HepG2 (cell line): ENCODE data around the gene MCOLN1. TPM values are rescaled to one million over a fixed set of nuclear protein-coding genes. Genes with fewer than 3 reads are reported as not detected.

ENCODE experiments used
- FOSL1 ChIP-seq: sonication (generic); formaldehyde crosslinking; IDR thresholded peaks from 2 replicates; pipeline ENCODE4 v1.9.0; 2021; ENCODE audit warnings: missing genetic modification reagents, borderline replicate concordance
- MEF2D ChIP-seq: sonication (generic); formaldehyde crosslinking; IDR thresholded peaks from 2 replicates; pipeline ENCODE4 v1.5.1; 2020; ENCODE audit warnings: mild to moderate bottlenecking, missing genetic modification reagents
- NR2F2 ChIP-seq: IDR thresholded peaks from 2 replicates; pipeline ENCODE4 v1.6.1; 2012; ENCODE audit warnings: low read depth, inconsistent platforms, borderline replicate concordance
- SAP130 ChIP-seq: IDR thresholded peaks from 2 replicates; pipeline ENCODE4 v1.6.1; 2016; ENCODE audit warnings: low read depth
- ZBTB21 ChIP-seq: sonication (generic); formaldehyde crosslinking; IDR thresholded peaks from 2 replicates; pipeline ENCODE4 v1.4.0; 2020; ENCODE audit warnings: missing genetic modification reagents
- ZEB1 ChIP-seq: IDR thresholded peaks from 2 replicates; pipeline ENCODE4 v1.6.1; 2012; ENCODE audit warnings: mild to moderate bottlenecking, low read depth, inconsistent platforms; ENCODE audit not compliant: insufficient replicate concordance
- ZNF138 ChIP-seq: sonication (generic); formaldehyde crosslinking; IDR thresholded peaks from 2 replicates; pipeline ENCODE4 v1.5.0; 2020; ENCODE audit warnings: mild to moderate bottlenecking, low read depth, missing genetic modification reagents
- ZNF562 ChIP-seq: sonication (generic); formaldehyde crosslinking; IDR thresholded peaks from 2 replicates; pipeline ENCODE4 v1.8.0; 2022; ENCODE audit warnings: missing genetic modification reagents, borderline replicate concordance
- ZNF768 ChIP-seq: sonication (generic); formaldehyde crosslinking; IDR thresholded peaks from 2 replicates; pipeline ENCODE4 v1.4.0; 2020; ENCODE audit warnings: missing genetic modification reagents
- ZNF772 ChIP-seq: sonication (generic); formaldehyde crosslinking; IDR thresholded peaks from 2 replicates; pipeline ENCODE4 v1.5.0; 2020; ENCODE audit warnings: mild to moderate bottlenecking, missing genetic modification reagents
- polyA plus RNA-seq, 8 experiments: library from polyadenylated mRNA; depleted of rRNA in 3 of 8; stranded (reverse) in 7 of 8; unstranded in 1 of 8; fragments of >200 nt; fragmentation: Illumina TruSeq in 4 of 8; extraction: Trizol in 4 of 8; gene quantifications; 2 replicates each; pipeline versions ENCODE4 v1.2.1 to v1.2.3, GENCODE V29; 2011 to 2016; ENCODE audit warnings: low read depth in 4 of 8, missing spikeins in 1 of 8, mixed read lengths in 1 of 8; ENCODE audit not compliant: insufficient read depth in 1 of 8
- total RNA-seq, 5 experiments: library from RNA; depleted of rRNA; stranded (reverse); fragments of >200 nt; fragmentation: Illumina TruSeq; extraction: Trizol; gene quantifications; 2 replicates each; pipeline ENCODE4 v1.2.3, GENCODE V29; 2016; ENCODE audit warnings: low read depth in 1 of 5
- TF ChIP-seq, protein P1 (sequence below): sonication (generic); formaldehyde crosslinking; IDR thresholded peaks from 2 replicates; pipeline ENCODE4 v1.5.0; 2020; ENCODE audit warnings: mild to moderate bottlenecking, missing genetic modification reagents, borderline replicate concordance
- TF ChIP-seq, protein P2 (sequence below): sonication (generic); formaldehyde crosslinking; IDR thresholded peaks from 2 replicates; pipeline ENCODE4 v1.4.0; 2020; ENCODE audit warnings: missing genetic modification reagents
- TF ChIP-seq, protein P3 (sequence below): sonication (generic); formaldehyde crosslinking; IDR thresholded peaks from 2 replicates; pipeline ENCODE4 v1.4.0; 2020; ENCODE audit warnings: low read depth, mild to moderate bottlenecking, missing genetic modification reagents
- TF ChIP-seq, protein P4 (sequence below): IDR thresholded peaks from 2 replicates; pipeline ENCODE4 v1.6.1; 2016; ENCODE audit warnings: control low read depth
- TF ChIP-seq, protein P5 (sequence below), 2 experiments: IDR thresholded peaks; 2 replicates each; pipeline ENCODE4 v1.6.1; 2011 to 2012; ENCODE audit warnings: low read length in 2 of 2, borderline replicate concordance in 1 of 2, low read depth in 1 of 2, mild to moderate bottlenecking in 1 of 2, moderate library complexity in 1 of 2

The MCOLN1 gene
- total and polyA plus RNA-seq, 2 of the 13 experiments (the other 11 are each of a cell fraction or from before 2014, with no cell fraction given) = 3.4 to 15.7 TPM

DNA sequence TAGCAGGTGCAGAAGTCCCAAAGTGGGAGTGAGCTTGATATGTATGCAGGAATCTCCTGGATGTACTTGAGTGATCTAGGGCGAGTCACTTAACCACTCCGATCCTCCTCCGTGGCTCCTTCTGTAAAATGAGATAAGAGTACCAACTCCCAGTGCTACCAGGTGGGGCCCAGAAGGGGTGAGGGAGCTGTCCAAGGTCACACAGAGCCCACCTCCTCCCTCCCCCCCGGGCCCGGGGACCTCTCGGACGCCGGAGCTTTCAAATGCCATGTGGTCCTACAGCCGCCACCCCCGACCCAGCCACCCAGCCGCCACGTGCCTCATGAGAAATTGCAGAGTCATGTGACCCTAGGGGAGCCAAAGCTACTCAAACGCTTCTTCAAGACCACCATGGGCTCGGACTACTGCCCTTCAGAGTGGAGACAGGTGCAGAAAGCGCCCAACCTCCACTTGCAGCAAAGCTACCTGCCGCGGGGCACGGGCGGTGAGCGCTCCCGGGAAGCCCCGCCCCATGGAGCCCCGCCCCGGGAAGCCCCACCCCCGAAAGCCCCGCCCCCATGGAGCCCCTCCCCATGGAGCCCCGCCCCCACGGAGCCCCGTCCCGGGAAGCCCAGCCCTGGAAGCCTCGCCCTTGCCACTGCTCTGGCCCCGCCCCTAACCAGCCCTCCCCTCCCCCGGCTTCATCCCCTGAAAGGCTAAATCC is 16.6 kb upstream of the MCOLN1 start (continued):
- TF ChIP-seq, protein P1, sequence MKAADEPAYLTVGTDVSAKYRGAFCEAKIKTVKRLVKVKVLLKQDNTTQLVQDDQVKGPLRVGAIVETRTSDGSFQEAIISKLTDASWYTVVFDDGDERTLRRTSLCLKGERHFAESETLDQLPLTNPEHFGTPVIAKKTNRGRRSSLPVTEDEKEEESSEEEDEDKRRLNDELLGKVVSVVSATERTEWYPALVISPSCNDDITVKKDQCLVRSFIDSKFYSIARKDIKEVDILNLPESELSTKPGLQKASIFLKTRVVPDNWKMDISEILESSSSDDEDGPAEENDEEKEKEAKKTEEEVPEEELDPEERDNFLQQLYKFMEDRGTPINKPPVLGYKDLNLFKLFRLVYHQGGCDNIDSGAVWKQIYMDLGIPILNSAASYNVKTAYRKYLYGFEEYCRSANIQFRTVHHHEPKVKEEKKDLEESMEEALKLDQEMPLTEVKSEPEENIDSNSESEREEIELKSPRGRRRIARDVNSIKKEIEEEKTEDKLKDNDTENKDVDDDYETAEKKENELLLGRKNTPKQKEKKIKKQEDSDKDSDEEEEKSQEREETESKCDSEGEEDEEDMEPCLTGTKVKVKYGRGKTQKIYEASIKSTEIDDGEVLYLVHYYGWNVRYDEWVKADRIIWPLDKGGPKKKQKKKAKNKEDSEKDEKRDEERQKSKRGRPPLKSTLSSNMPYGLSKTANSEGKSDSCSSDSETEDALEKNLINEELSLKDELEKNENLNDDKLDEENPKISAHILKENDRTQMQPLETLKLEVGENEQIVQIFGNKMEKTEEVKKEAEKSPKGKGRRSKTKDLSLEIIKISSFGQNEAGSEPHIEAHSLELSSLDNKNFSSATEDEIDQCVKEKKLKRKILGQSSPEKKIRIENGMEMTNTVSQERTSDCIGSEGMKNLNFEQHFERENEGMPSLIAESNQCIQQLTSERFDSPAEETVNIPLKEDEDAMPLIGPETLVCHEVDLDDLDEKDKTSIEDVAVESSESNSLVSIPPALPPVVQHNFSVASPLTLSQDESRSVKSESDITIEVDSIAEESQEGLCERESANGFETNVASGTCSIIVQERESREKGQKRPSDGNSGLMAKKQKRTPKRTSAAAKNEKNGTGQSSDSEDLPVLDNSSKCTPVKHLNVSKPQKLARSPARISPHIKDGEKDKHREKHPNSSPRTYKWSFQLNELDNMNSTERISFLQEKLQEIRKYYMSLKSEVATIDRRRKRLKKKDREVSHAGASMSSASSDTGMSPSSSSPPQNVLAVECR (CRISPR knock-in tag) = peak; percentile 44; the same call in 1 of the 2 replicates
- TF ChIP-seq MEF2D (CRISPR knock-in tag) (no peak), ZBTB21 (CRISPR knock-in tag) (no peak), FOSL1 (CRISPR knock-in tag) (no peak), SAP130 (CRISPR knock-in tag) (peak; percentile 18; the same call in 1 of the 2 replicates), ZNF768 (no peak), NR2F2 (no peak), ZNF138 (no peak), ZNF772 (CRISPR knock-in tag) (no peak), ZEB1 (no peak), ZNF562 (CRISPR knock-in tag) (no peak)
- TF ChIP-seq, protein P2, sequence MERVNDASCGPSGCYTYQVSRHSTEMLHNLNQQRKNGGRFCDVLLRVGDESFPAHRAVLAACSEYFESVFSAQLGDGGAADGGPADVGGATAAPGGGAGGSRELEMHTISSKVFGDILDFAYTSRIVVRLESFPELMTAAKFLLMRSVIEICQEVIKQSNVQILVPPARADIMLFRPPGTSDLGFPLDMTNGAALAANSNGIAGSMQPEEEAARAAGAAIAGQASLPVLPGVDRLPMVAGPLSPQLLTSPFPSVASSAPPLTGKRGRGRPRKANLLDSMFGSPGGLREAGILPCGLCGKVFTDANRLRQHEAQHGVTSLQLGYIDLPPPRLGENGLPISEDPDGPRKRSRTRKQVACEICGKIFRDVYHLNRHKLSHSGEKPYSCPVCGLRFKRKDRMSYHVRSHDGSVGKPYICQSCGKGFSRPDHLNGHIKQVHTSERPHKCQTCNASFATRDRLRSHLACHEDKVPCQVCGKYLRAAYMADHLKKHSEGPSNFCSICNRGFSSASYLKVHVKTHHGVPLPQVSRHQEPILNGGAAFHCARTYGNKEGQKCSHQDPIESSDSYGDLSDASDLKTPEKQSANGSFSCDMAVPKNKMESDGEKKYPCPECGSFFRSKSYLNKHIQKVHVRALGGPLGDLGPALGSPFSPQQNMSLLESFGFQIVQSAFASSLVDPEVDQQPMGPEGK (CRISPR knock-in tag) = 0 out of 2 replicates have a peak, but pooled peaks have one; percentile 21
- TF ChIP-seq, protein P3, sequence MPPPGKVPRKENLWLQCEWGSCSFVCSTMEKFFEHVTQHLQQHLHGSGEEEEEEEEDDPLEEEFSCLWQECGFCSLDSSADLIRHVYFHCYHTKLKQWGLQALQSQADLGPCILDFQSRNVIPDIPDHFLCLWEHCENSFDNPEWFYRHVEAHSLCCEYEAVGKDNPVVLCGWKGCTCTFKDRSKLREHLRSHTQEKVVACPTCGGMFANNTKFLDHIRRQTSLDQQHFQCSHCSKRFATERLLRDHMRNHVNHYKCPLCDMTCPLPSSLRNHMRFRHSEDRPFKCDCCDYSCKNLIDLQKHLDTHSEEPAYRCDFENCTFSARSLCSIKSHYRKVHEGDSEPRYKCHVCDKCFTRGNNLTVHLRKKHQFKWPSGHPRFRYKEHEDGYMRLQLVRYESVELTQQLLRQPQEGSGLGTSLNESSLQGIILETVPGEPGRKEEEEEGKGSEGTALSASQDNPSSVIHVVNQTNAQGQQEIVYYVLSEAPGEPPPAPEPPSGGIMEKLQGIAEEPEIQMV (CRISPR knock-in tag) = no peak
- TF ChIP-seq, protein P4, sequence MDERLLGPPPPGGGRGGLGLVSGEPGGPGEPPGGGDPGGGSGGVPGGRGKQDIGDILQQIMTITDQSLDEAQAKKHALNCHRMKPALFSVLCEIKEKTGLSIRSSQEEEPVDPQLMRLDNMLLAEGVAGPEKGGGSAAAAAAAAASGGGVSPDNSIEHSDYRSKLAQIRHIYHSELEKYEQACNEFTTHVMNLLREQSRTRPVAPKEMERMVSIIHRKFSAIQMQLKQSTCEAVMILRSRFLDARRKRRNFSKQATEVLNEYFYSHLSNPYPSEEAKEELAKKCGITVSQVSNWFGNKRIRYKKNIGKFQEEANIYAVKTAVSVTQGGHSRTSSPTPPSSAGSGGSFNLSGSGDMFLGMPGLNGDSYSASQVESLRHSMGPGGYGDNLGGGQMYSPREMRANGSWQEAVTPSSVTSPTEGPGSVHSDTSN (CRISPR knock-in tag) = no peak
- TF ChIP-seq, protein P5, sequence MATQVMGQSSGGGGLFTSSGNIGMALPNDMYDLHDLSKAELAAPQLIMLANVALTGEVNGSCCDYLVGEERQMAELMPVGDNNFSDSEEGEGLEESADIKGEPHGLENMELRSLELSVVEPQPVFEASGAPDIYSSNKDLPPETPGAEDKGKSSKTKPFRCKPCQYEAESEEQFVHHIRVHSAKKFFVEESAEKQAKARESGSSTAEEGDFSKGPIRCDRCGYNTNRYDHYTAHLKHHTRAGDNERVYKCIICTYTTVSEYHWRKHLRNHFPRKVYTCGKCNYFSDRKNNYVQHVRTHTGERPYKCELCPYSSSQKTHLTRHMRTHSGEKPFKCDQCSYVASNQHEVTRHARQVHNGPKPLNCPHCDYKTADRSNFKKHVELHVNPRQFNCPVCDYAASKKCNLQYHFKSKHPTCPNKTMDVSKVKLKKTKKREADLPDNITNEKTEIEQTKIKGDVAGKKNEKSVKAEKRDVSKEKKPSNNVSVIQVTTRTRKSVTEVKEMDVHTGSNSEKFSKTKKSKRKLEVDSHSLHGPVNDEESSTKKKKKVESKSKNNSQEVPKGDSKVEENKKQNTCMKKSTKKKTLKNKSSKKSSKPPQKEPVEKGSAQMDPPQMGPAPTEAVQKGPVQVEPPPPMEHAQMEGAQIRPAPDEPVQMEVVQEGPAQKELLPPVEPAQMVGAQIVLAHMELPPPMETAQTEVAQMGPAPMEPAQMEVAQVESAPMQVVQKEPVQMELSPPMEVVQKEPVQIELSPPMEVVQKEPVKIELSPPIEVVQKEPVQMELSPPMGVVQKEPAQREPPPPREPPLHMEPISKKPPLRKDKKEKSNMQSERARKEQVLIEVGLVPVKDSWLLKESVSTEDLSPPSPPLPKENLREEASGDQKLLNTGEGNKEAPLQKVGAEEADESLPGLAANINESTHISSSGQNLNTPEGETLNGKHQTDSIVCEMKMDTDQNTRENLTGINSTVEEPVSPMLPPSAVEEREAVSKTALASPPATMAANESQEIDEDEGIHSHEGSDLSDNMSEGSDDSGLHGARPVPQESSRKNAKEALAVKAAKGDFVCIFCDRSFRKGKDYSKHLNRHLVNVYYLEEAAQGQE (IDR thresholded peaks at IDR 0.05; ENCODE audit: borderline replicate concordance in 1 of 2, low read depth in 1 of 2, low read length in 2 of 2) = peak; percentile 46 to 88
